ENCODE measurements around the gene DFFA.

- peak; percentile 55 to 82 (median 73) for TF ChIP-seq CTCF (IDR thresholded peaks at IDR 0.05)
- no peak for TF ChIP-seq EP300 (IDR thresholded peaks at IDR 0.05)
These were observed 35.0 kb upstream of the DFFA start for GRCh38 chr1:10507111-10507879.
